GM18526 (cell line): ENCODE data around the gene RXRA.

Experiments used
- POLR2A ChIP-seq: IDR thresholded peaks from 3 replicates; pipeline ENCODE4 v1.6.1; 2011; ENCODE audit not compliant: insufficient read length; ENCODE audit errors: extremely low read depth

The RXRA gene

GRCh38 chr9:134431095-134431494 is 104.8 kb downstream of the RXRA start:
- no peak for TF ChIP-seq POLR2A

GRCh38 chr9:134431626-134432025 is 105.4 kb downstream of the RXRA start:
- no peak for TF ChIP-seq POLR2A

GRCh38 chr9:134432471-134432870 is 106.2 kb downstream of the RXRA start:
- TF ChIP-seq POLR2A: no peak

- TF ChIP-seq POLR2A: no peak
These were observed 106.8 kb downstream of the RXRA start for GRCh38 chr9:134433101-134433500.

- TF ChIP-seq POLR2A: no peak
These were observed 107.9 kb downstream of the RXRA start for GRCh38 chr9:134433909-134434882.

- no peak for TF ChIP-seq POLR2A
These were observed 108.7 kb downstream of the RXRA start for GRCh38 chr9:134434894-134435506.

GRCh38 chr9:134435550-134436378 is 109.5 kb downstream of the RXRA start:
- TF ChIP-seq POLR2A: no peak

- TF ChIP-seq POLR2A: no peak
These were observed 110.1 kb downstream of the RXRA start for GRCh38 chr9:134436379-134436762.

GRCh38 chr9:134436911-134437310 is 110.7 kb downstream of the RXRA start:
- TF ChIP-seq POLR2A: no peak

GRCh38 chr9:134437403-134438194 is 111.3 kb downstream of the RXRA start:
- TF ChIP-seq POLR2A: no peak

GRCh38 chr9:134438195-134438788 is 112.0 kb downstream of the RXRA start:
- TF ChIP-seq POLR2A: no peak

GRCh38 chr9:134439368-134439784 is 113.1 kb downstream of the RXRA start:
- TF ChIP-seq POLR2A: no peak

GRCh38 chr9:134440636-134441226 is 114.5 kb downstream of the RXRA start:
- TF ChIP-seq POLR2A: no peak
